Bronchial epithelial cell (primary cell): Measurements from ENCODE around the gene ATP13A4. TPM values are rescaled to one million over a fixed set of nuclear protein-coding genes. Genes with fewer than 3 reads are reported as not detected.

ENCODE experiments used
- DNase-seq: peaks from one replicate; pipeline ENCODE4 v3.0.0-alpha.2; 2010; ENCODE audit warnings: low read depth
- FAIRE-seq: peaks from 2 replicates; lab custom pipeline; 2011; peaks lifted over from hg19 to GRCh38; lab: Jason Lieb, UNC
- H3K27me3 ChIP-seq: 2 replicates; pipeline ENCODE4 v1.5.1; 2011; ENCODE audit warnings: low read length; ENCODE audit not compliant: control insufficient read depth, insufficient read depth
- H3K36me3 ChIP-seq: 2 replicates; pipeline ENCODE4 v1.5.1; 2011; ENCODE audit warnings: low read length; ENCODE audit not compliant: control insufficient read depth, insufficient read depth
- H3K4me3 ChIP-seq: 2 replicates; pipeline ENCODE4 v1.5.1; 2011; ENCODE audit warnings: mild to moderate bottlenecking, low read depth, low read length, control low read depth
- total RNA-seq: library from RNA; depleted of rRNA; stranded (reverse); fragments of >200 nt; gene quantifications from 2 replicates; pipeline ENCODE4 v1.2.1, GENCODE V29; 2014
- TF ChIP-seq, protein P1 (sequence below): IDR thresholded peaks from 2 replicates; pipeline ENCODE4 v1.5.1; 2011; ENCODE audit warnings: mild to moderate bottlenecking, moderate library complexity, low read length, control low read depth, inconsistent platforms; ENCODE audit not compliant: insufficient read depth, severe bottlenecking

ATP13A4 gene
- total RNA-seq, 1 donor from 2014 or later, result 4.2 TPM

- DNase-seq, result peak; percentile 95
- H3K4me3 ChIP-seq, result peak within 1 kb of the TSS; percentile 71
Measured at GRCh38 chr3:193592841-193593667, 38.4 kb upstream of the ATP13A4 start, which contains the start of gene OPA1. Gene OPA1 (plus strand): TSS chr3:193593208. CDS start chr3:193593378, 170 bp downstream.

DNA sequence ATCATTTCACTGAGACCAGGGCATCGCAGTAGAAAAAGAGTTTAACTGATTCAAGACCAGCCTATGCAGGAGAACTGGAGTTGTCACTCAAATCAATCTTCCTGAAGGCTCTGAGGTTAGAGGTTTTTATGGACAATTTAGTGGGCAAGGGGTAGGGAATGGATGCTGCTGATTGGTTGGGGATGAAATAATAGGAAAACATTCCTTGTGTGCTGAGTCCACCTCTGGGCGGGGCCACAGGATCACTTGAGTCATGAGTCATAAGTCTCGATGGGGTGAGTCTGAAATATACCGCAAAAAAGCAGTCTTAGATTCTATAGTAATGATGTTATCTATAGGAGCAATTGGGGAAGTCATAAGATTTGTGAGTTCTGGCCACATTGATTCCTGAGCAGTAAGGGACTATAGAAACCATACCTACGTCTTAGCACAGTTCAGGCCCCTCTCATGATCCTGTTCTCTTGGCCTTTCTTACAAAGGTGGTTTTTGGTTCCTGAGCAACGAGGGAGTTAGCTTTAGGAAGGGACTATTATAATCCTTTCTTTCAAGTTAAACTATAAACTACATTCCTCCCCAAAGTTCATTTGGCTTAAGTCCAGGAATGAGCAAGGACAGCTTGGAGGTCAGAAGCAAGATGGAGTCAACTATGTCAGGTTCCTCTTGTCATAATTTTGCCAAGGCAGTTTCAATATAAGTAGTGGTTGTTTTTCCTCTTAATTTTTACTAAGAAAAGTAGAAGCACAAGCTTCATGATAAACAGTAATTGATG is 35.6 kb upstream of the ATP13A4 start:
- FAIRE-seq, result no peak
- Histone ChIP-seq H3K36me3 (no peaks in the 10 kb centered on the region), H3K27me3 (no peaks in the 10 kb centered on the region), H3K4me3 (no peak overlapping the region)
- DNase-seq, result peak; percentile 94
- TF ChIP-seq, protein P1, sequence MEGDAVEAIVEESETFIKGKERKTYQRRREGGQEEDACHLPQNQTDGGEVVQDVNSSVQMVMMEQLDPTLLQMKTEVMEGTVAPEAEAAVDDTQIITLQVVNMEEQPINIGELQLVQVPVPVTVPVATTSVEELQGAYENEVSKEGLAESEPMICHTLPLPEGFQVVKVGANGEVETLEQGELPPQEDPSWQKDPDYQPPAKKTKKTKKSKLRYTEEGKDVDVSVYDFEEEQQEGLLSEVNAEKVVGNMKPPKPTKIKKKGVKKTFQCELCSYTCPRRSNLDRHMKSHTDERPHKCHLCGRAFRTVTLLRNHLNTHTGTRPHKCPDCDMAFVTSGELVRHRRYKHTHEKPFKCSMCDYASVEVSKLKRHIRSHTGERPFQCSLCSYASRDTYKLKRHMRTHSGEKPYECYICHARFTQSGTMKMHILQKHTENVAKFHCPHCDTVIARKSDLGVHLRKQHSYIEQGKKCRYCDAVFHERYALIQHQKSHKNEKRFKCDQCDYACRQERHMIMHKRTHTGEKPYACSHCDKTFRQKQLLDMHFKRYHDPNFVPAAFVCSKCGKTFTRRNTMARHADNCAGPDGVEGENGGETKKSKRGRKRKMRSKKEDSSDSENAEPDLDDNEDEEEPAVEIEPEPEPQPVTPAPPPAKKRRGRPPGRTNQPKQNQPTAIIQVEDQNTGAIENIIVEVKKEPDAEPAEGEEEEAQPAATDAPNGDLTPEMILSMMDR, result no peak

More at GRCh38 chr3:193592841-193593667, 38.4 kb upstream of the ATP13A4 start, which contains the start of gene OPA1:
- H3K27me3 ChIP-seq, result no peaks in the 10 kb centered on the region
- H3K36me3 ChIP-seq, result no peaks in the 10 kb centered on the region
- TF ChIP-seq, protein P1, result peak; percentile 20
- no peak for FAIRE-seq

GRCh38 chr3:193589616-193590015 is 34.9 kb upstream of the ATP13A4 start:
- Histone ChIP-seq H3K27me3 (no peaks in the 10 kb centered on the region), H3K36me3 (no peaks in the 10 kb centered on the region), H3K4me3 (no peak overlapping the region)
- DNase-seq (peak; percentile 63), FAIRE-seq (no peak)
- TF ChIP-seq, protein P1, result no peak

DNA sequence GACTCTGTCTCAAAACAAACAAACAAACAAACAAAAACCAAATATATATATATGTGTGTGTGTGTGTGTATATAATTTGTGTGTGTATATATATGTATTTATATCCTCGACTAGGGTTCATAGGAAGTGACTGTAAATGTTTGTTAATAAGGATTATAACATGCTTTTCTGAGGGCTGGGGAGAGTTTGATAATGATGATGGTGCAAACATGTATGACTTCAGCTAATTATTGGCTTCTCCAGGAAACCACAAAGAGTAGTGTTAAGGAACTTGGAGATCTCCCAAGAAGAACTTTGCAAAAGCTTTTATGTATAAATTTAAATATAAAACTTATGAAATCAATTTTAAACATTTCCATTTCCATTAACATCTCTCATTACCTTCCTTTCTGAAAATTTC is 34.4 kb upstream of the ATP13A4 start:
- H3K36me3 ChIP-seq, result no peaks in the 10 kb centered on the region
- DNase-seq (peak; percentile 52), FAIRE-seq (no peak)
- no peak overlapping the region for H3K4me3 ChIP-seq
- TF ChIP-seq, protein P1, result no peak
- no peaks in the 10 kb centered on the region for H3K27me3 ChIP-seq

GRCh38 chr3:193586526-193586925 is 31.8 kb upstream of the ATP13A4 start:
- TF ChIP-seq, protein P1, result no peak
- FAIRE-seq, result no peak
- no peaks in the 10 kb centered on the region for H3K27me3 ChIP-seq
- no peak for DNase-seq
- no peak overlapping the region for H3K4me3 ChIP-seq
- H3K36me3 ChIP-seq, result no peaks in the 10 kb centered on the region
